ENCODE data around the gene LETMD1.

The LETMD1 gene

DNA sequence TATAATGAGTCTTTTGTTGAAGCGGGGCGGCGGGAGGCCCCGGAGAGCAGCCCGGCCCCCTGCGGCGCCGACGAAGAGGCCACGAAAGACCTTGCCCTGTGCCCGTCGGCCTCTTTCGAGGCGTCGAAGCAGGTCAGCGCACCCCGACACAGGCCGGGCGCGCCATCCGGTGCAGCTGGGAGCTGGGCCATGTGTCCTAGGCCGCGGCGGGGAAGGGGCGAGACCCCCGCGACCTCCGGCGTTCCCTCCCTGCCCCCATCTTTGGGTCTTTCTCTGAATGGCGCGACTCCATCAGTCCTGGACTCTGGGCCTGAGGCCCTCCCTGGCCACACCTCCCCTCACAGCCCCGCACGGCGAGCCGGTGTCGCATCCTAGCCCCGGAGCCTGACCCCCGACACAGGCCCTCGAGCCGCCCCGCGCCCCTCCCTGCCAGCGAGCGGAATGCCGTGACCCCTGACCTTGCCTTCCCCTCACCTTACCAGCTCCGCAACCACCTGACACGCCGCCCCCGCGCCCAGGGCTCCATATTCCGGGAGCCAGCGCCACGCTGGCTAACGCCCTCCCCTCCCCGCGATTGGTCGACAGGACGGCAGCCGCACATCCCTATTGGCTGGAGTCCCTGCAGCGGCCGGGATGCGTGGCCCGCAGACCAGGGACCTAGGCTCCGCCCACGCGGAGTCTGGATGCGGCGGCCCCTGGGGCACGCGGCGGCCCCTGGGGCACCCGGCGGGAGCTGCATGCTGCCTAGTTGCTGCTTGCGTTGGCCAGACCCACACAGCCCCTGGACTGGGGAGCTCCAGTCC, 22.1 kb upstream of the LETMD1 start, which contains the start of gene SLC11A2:
TSS of gene SLC11A2 (minus strand) at position 549 of the 803 bp plus-strand sequence. CDS start 15,656 bp downstream, outside the sequence.
- DNase-seq (ENCODE audit: low read depth in 2 of 2, low spot score in 1 of 2): peak; percentile 76 to 84

DNA sequence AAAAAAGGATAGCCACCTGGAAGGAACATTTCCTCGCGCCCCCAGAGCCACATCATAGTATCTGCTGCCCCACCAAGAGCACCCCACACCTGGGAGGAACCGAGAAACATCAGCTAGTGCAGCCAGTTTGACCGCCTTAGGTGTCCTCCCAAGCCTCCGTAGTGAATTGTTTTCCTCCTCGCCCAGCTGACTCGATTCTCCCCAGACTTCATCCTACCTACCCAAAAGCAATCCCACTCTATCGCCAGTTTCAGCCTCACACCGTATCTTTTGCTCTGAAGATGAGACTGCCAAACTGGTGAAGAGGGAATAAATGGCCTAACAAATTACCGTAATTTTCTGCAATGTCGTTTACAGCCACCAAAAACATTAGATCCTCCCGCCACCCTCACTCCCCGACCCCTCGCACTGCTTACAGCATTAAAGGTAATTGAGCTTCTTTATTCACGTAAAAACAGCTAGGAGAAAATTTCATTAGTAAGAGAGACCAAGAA, 20.7 kb upstream of the LETMD1 start:
- DNase-seq (ENCODE audit: low read depth in 2 of 2, low spot score in 1 of 2): no peak

DNA sequence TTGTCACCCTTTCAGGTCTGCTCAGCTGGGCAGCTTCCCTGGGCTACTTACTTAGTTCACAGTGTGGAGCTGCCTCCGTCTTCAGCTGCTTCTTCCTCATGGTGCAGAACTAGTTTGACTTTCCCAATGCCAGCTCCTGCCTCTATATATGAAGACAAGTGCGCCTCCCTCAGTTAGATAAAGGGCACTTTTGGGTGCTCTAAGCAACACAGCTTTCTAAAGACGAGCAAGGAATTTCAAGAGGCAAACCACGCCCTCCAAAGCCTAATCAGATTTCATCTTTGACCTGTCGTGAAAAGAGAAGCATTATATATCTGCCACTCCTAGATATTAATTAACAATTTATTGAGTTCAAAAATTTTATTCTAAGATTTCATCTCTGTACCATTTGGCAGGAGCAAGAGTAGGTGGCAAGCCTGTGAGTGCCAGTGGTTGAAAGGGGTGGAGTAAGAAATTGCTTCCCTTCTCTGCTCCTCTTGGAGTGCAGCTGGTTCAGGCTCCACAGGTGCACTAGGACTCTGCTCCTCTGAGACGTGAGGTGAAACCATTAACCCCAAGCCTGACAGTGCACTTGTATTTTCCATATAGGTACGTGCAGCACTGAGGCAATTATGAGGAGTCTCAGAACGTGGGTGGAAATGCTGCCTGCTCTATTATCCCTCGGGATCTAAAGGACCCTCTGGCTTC, 19.9 kb upstream of the LETMD1 start:
- no peak for DNase-seq (ENCODE audit: low read depth in 2 of 2, low spot score in 1 of 2)

DNA sequence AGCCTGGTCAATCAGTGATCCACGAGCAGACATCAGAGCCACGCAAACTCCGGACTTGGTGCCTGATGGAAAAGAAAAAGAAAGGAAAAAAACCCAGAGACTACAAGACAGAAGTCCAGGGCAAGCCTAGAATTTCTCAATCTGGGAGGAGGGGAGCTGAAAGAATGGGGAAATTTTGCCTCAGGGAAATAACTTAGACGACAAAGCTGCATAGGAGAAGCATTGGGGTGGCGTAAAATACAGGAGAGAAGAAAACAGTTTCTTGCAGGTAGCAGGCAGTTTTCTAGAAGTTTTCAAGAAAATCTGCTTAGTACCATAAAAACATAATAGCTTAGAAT, 19.3 kb upstream of the LETMD1 start:
- DNase-seq (ENCODE audit: low read depth in 2 of 2, low spot score in 1 of 2): no peak

DNA sequence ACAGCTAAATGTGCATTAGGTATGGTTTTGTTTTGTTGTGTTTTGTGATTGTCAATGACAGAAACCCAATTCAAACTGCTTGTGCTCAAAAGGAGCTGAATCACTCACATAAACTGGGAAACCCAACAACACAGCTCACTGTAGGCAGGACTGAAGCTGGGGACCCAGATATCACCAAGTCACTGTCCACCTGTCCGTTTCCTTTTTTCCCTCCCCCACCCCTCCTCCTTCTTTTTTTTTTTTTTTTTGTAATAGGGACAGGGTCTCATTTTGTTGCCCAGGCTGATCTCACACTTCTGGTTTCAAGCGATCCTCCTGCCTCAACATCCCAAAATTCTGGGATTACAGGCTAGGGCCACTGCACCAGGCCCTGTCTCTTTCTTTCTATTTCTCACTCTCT, 15.1 kb upstream of the LETMD1 start:
- DNase-seq (ENCODE audit: low read depth in 2 of 2, low spot score in 1 of 2): no peak

DNA sequence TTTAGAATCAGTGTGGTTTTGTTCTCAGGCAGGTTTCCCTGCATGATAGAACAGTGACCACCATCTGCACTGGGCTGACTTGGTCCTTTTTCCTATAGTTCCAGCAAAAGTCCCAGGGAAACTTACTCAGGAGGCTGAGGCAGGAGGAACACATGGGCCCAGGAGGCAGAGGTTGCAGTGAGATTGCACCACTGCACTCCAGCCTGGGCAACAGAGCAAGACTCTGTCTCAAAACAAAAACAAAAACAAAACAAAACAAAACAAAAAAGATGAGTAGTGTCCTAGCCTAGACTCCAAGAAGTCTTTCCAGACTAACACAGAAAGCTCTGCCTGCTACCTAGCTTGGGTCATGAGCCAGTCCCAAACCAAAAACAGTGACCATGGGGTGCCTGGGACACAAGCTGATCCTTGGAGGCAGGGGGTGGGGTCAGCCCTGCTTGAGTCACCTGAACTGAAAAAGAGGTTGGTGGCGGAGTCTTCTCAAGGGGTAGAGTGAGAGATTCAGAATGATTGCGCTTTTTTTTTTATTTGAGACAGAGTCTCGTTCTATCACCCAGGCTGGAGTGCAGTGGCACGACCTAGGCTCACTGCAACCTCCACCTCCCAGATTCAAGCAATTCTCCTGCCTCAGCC, 14.6 kb upstream of the LETMD1 start:
- DNase-seq (ENCODE audit: low read depth in 2 of 2, low spot score in 1 of 2): no peak

DNA sequence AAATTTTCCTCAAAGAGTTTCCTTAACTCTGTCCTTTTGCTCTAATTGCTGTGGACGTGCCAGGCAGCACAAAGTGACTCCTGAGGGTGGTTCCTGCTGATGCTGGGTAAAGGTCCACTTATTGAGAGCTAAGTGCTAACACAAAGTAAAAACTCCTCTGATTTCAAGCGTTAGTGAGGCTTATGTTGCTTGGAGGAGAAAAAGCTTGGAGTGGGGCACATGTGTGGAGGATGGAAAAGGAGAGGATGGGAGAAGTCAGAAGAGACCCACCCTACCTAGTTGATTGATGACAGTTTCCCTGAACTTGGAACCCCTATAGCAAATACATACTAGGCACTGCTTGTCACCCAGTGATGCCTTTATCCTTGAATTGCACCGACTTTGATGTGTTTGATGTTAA, 11.8 kb upstream of the LETMD1 start:
- no peak for DNase-seq (ENCODE audit: low read depth in 2 of 2, low spot score in 1 of 2)

DNA sequence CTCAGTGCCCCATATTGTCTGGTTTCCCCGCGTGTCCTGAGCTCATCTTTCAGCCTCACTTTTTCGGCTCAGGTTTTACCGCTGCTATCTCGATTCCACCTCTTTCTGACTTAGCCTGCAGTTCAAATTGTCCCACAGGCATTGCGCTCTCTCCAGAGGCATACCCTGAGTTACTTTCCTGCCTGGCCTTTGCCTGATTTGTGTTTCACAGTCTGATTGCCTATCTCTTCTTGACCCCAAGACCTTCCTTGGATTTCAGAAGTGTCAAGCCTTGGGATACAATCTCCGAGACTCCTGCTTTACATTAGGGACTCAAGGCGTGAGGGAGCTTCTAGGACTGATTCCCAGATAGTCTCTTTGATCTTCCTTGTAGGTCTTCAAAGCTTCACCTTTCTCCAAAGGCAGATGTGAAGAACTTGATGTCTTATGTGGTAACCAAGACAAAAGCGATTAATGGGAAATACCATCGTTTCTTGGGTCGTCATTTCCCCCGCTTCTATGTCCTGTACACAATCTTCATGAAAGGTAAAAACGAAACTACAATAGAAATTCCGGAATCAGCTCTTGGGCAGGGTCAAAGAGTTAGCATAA, 629 bp downstream of the LETMD1 start:
- DNase-seq (ENCODE audit: low read depth in 2 of 2, low spot score in 1 of 2): no peak

DNA sequence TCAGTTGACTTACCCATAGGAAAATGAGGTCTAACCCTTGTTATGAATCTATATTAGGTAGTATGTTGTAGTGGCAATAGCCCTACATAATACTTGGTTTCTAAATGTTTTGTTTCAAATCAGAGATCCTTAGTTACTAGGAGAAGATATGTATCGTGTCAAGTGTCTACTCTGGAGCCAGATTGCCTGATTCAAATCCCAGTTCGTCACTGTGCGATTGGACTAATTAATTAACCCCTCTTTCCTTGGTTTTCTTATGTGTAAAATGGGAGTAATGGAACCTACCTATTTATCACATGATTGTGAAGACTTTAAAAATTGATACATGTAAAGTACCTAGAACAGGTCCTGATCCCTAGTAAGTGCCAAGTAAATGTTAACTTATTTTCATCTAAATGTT, 1.4 kb downstream of the LETMD1 start:
- DNase-seq (ENCODE audit: low read depth in 2 of 2, low spot score in 1 of 2): no peak

DNA sequence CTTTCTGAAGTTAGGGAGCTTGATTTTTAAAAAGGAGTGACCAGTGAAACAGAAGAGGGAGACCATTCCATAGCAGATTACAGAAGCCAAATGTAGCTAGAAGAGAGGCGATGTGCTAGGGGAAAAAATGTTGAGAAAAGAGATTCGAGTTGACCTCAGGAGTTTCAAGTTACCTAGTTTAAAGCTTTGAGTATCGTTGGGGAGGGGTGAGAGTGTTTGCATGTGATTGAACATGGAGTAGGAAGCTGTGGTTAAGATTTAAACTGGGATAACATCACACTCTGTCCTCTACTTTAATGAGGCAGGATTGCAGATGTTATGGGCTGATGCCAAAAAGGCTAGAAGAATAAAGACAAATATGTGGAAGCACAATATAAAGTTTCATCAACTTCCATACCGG, 3.7 kb downstream of the LETMD1 start:
- no peak for DNase-seq (ENCODE audit: low read depth in 2 of 2, low spot score in 1 of 2)

DNA sequence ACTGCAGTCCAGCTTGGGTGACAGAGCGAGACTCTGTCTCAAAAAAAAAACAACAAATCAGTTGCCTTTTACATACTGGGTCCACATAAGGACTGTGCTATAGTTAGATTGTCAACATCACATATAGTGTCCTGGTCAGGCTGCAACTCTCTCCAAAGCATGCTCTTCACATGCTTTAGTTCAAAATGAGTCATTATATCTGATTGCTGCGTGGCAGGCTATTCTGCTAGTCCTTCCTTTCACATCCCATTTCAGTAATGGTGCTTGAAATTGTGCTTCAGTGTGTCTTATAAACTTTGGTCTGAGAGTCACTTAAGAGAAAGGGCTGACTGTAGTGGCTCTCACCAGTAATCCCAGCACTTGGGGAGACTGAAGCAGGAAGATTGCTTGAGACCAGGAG, 6.9 kb downstream of the LETMD1 start:
- no peak for DNase-seq (ENCODE audit: low read depth in 2 of 2, low spot score in 1 of 2)

DNA sequence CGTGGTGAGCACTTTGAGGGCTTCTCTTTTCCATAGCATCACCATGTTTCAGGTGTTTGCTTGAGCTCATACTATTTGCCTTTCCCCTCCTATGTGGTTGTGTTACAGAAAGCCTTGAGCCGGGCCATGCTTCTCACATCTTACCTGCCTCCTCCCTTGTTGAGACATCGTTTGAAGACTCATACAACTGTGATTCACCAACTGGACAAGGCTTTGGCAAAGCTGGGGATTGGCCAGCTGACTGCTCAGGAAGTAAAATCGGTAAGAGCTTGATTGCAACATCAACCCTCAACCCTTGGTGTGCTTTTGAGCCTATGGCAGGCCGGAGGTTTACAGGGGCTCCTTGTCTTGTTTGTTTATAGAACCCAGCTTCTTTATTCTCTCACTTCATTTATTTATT, 8.1 kb downstream of the LETMD1 start:
- no peak for DNase-seq (ENCODE audit: low read depth in 2 of 2, low spot score in 1 of 2)

DNA sequence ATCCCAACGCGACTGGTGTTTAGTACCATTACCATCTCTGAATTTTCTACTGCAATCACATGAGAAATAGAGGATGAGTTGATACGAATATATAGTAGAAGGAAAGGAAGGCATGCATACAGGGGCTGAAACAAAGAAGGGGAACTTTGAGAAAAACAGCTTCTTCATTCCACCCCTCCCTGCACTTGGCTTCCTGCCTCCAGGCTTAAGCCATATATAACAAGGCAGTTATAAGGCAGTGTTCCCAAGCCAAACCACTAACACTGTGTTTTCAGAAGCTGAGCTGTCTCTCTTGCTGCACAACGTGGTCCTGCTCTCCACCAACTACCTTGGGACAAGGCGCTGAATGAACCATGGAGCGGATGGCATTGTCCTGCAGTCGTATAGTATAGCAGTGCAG, 11.0 kb downstream of the LETMD1 start:
- DNase-seq (ENCODE audit: low read depth in 2 of 2, low spot score in 1 of 2): no peak

DNA sequence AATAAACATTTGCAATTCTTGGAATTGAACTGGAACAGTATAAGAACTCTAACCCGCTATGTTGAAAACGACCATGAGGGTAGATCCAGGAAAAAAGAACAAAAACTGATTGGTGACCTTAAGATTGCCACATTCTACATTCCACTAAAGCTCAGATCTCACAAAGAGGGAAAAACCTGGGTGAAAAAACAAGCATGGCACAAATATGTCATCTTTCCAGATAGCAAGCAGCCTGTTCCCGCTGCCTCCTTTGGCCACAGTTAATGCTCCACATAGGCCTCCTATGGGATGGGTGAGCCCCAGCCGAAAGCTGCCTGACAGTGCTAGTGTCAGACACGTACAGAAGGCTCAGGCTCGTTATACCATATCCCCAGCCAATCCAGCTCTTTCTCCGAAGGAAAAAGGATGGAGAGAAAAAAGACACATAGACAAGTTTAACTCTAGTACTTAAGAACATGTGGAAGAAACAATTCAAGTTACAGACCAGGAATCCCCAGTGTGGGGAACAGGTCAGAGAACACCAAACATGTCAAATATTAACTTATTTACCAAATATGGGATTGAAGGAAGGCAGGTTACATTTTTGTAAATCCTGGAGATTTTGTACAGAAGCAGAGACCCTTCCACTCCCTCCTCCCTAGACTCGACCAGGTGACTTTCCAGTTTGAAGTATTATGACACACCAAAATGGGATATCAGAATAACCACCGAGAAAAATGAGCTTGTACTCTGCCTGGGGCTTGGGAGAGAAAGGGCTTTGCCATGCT, 14.7 kb downstream of the LETMD1 start:
- no peak for DNase-seq (ENCODE audit: low read depth in 2 of 2, low spot score in 1 of 2)

DNA sequence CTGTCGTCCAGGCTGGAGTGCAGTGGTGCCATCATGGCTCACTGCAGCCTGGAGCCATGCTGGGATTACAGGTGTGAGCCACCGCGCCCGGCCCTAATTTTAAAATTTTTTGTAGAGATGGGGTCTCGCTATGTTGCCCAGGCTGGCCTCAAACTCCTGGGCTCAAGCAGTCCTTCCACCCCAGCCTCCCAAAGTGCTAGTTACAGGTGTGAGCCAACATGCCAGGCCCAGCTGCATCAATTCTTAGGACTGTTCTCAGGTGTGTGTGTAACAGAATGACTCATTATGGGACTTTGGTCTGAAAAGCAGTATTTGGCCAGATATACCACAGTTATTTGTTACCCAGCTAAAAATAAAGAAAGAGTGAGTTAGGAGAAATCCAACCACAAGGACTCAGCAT, 17.4 kb downstream of the LETMD1 start:
- no peak for DNase-seq (ENCODE audit: low read depth in 2 of 2, low spot score in 1 of 2)

DNA sequence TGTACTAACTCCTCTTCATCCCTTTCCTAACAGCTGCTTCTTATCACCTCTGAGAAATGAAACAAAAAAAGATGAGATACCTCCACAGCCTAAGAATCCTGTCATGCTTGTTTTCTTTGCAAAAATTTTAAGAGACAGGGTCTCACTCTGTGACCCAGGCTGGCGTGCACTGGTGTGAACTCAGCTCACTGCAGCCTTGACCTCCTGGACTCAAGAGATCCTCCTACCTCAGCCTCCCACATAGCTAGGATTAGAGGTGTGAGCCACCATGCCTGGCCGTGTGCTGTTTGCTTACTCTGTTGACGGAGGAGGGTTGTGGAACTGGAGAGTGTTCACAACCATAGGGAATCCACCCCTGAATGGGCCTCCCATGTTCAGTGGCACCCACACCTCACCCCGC, 19.1 kb downstream of the LETMD1 start:
- DNase-seq (ENCODE audit: low read depth in 2 of 2, low spot score in 1 of 2): no peak

DNA sequence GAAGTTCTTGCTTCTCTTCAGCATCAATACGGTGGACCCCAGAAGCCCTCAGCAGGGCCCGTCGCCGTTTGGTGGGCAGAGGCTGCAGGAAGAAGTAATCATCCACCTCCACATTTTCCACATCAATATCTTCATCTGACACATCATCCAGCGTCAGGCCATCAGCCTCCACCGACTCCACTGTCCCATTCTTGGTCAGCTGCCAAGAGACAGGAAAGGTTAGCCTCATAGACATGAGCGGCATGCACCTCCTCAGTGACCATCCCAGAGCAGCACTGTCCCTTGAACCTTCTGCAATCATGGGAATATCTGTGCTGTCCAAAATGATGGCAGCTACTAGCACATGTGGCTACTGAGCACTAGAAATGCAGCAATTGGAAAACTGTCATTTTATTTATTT, 19.6 kb downstream of the LETMD1 start:
- DNase-seq (ENCODE audit: low read depth in 2 of 2, low spot score in 1 of 2): no peak

DNA sequence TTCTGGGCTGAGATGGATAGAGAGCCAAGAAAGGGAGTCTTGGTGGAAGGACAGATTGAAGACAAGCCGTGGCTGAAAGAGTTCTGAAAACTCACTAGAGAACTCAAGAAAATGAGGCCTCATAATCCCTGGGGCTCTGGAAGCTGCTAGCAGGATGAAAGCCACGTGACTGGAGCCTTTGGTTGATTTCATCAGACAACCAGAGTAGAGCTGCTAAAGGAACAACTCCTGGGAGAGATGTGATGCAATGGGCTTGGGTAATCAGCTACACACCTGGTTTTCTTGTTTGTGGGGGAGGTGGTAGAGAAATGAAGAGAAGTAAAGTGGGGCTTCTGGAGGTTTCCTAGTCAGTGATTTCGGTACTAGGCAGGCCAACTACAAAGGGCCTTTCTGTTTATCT, 21.9 kb downstream of the LETMD1 start:
- no peak for DNase-seq (ENCODE audit: low read depth in 2 of 2, low spot score in 1 of 2)

DNA sequence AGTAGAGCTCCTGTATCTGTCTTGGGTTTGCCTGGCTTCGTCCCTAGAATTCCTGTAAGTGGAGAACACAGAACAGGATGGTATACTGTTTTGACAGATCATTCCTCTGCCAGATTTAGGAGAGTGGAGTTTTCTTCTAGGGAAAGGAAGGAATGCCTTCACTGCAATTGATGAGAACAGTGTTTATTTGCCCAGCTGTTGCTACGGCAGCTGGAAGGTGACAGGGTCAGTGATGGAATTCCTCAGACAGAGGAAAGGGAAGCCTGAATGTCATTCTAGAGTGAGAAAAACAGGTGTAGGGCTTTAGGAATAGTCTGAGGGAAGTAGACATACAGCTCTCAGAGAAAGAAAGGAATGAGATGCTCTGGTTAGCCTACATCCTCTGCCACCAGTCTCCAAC, 23.5 kb downstream of the LETMD1 start:
- no peak for DNase-seq (ENCODE audit: low read depth in 2 of 2, low spot score in 1 of 2)

DNA sequence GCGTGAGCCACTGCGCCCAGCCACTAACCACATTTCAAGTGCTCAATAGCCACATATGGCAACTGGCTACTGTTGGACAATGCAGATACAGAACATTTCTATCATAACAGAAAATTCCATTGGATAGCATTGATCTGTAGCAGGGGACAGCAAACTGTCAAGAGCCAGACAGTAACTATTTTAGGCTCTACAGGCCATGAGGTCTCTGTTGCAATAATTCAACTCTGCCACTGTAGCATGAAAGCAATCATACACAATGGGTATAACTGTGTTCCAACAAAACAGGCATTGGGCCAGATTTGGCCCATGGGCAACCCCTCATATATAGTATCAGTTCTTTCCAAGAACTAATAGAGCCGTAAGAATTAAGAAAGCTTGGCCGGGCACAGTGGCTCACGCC, 27.3 kb downstream of the LETMD1 start:
- no peak for DNase-seq (ENCODE audit: low read depth in 2 of 2, low spot score in 1 of 2)
